Neural cell (in vitro differentiated cells): Measurements from ENCODE around the gene CIZ1. TPM values are rescaled to one million over a fixed set of nuclear protein-coding genes. Genes with fewer than 3 reads are reported as not detected.

Source experiments
- H2AFZ ChIP-seq: fragments of 200-600, 300-800 bp; sonication (generic), shearing (Covaris generic); 2 replicates; pipeline ENCODE4 v1.6.0; 2014; ENCODE audit warnings: low read depth, mild to moderate bottlenecking, antibody characterized with exemption, low read length, moderate library complexity
- H3F3A ChIP-seq: fragments of 200-600 bp; shearing (Covaris generic); 2 replicates; pipeline ENCODE4 v1.6.1; 2016; ENCODE audit warnings: mild to moderate bottlenecking, moderate library complexity, mixed read lengths, antibody characterized with exemption, low read length; ENCODE audit not compliant: insufficient read depth, poor library complexity, severe bottlenecking
- H3K27ac ChIP-seq: fragments of 200-600, 300-800 bp; sonication (generic), shearing (Covaris generic); 2 replicates; pipeline ENCODE4 v1.5.1; 2014; ENCODE audit warnings: mild to moderate bottlenecking, low read length, moderate library complexity
- H3K27me3 ChIP-seq: fragments of 300-800, 200-600 bp; sonication (generic), shearing (Covaris generic); 2 replicates; pipeline ENCODE4 v1.6.0; 2014; ENCODE audit warnings: mild to moderate bottlenecking, low read depth, low read length, moderate library complexity; ENCODE audit not compliant: insufficient read depth
- H3K36me3 ChIP-seq: fragments of 300-800, 200-600 bp; sonication (generic), shearing (Covaris generic); 2 replicates; pipeline ENCODE4 v1.5.1; 2014; ENCODE audit warnings: mild to moderate bottlenecking, antibody characterized with exemption, low read length, moderate library complexity; ENCODE audit not compliant: insufficient read depth
- H3K4me2 ChIP-seq: fragments of 300-800, 200-600 bp; sonication (generic), shearing (Covaris generic); 2 replicates; pipeline ENCODE4 v1.6.0; 2014; ENCODE audit warnings: mild to moderate bottlenecking, low read length
- H3K4me3 ChIP-seq: fragments of 300-800, 200-600 bp; sonication (generic), shearing (Covaris generic); 2 replicates; pipeline ENCODE4 v1.5.1; 2014; ENCODE audit warnings: mild to moderate bottlenecking, low read length, moderate library complexity
- H3K79me2 ChIP-seq: fragments of 200-600 bp; shearing (Covaris generic); replicated peaks from 2 replicates; pipeline ENCODE4 v1.6.0; 2014; ENCODE audit warnings: mild to moderate bottlenecking, low read length, moderate library complexity; ENCODE audit not compliant: insufficient read depth
- H3K9ac ChIP-seq: fragments of 300-800, 200-600 bp; sonication (generic), shearing (Covaris generic); 2 replicates; pipeline ENCODE4 v1.6.1; 2016; ENCODE audit warnings: mild to moderate bottlenecking, low read length, mixed read lengths
- H3K9me2 ChIP-seq: fragments of 200-600 bp; shearing (Covaris generic); 2 replicates; pipeline ENCODE4 v1.6.1; 2016; ENCODE audit warnings: mild to moderate bottlenecking, low read length, mixed read lengths; ENCODE audit not compliant: insufficient read depth
- H3K9me3 ChIP-seq: fragments of 200-600, 300-800 bp; sonication (generic), shearing (Covaris generic); 2 replicates; pipeline ENCODE4 v1.6.1; 2016; ENCODE audit warnings: mild to moderate bottlenecking, mixed run types, low read length, moderate library complexity, mixed read lengths
- H4K20me1 ChIP-seq: fragments of 200-600 bp; shearing (Covaris generic); 2 replicates; pipeline ENCODE4 v1.6.1; 2016; ENCODE audit warnings: mild to moderate bottlenecking, mixed run types; ENCODE audit not compliant: insufficient read depth
- CTCF ChIP-seq: fragments of 450-650 bp; IDR thresholded peaks from 2 replicates; pipeline ENCODE4 v1.5.1; 2014; ENCODE audit warnings: antibody characterized with exemption, mild to moderate bottlenecking, moderate library complexity; ENCODE audit not compliant: poor library complexity, severe bottlenecking
- EP300 ChIP-seq: fragments of 450-650 bp; conservative IDR thresholded peaks from 2 replicates; pipeline ENCODE4 v1.6.1; 2014; ENCODE audit warnings: antibody characterized with exemption, mild to moderate bottlenecking, moderate library complexity; ENCODE audit not compliant: poor library complexity, severe bottlenecking
- EZH2 ChIP-seq: fragments of 200-600, 300-800 bp; shearing (Covaris generic), sonication (generic); IDR thresholded peaks from 2 replicates; pipeline ENCODE4 v1.6.1; 2014; ENCODE audit warnings: antibody characterized with exemption, low read length, borderline replicate concordance, mild to moderate bottlenecking; ENCODE audit not compliant: insufficient read depth, poor library complexity, severe bottlenecking
- MXI1 ChIP-seq: fragments of 450-650 bp; conservative IDR thresholded peaks from 2 replicates; pipeline ENCODE4 v1.6.1; 2014; ENCODE audit warnings: antibody characterized with exemption, mild to moderate bottlenecking; ENCODE audit not compliant: poor library complexity, severe bottlenecking
- POLR2AphosphoS5 ChIP-seq: IDR thresholded peaks from 2 replicates; pipeline ENCODE4 v1.6.1; 2012
- RAD21 ChIP-seq: fragments of 450-650 bp; conservative IDR thresholded peaks from 2 replicates; pipeline ENCODE4 v1.6.1; 2014; ENCODE audit warnings: antibody characterized with exemption, mild to moderate bottlenecking, moderate library complexity
- REST ChIP-seq: IDR thresholded peaks from 2 replicates; pipeline ENCODE4 v1.6.1; 2012; ENCODE audit warnings: borderline replicate concordance
- SMC3 ChIP-seq: fragments of 450-650 bp; conservative IDR thresholded peaks from 2 replicates; pipeline ENCODE4 v1.6.1; 2014; ENCODE audit warnings: antibody characterized with exemption, mild to moderate bottlenecking, moderate library complexity; ENCODE audit not compliant: poor library complexity
- TAF1 ChIP-seq: IDR thresholded peaks from 2 replicates; pipeline ENCODE4 v1.6.1; 2012; ENCODE audit warnings: low read depth
- polyA plus RNA-seq: library from polyadenylated mRNA; depleted of rRNA; stranded (reverse); fragments of >200 nt; gene quantifications from 2 replicates; pipeline ENCODE4 v1.2.3, GENCODE V29; 2014

The CIZ1 gene
- polyA plus RNA-seq, 1 donor from 2014 or later, result 25.6 TPM

GRCh38 chr9:128180447-128180846 is 10.9 kb downstream of the CIZ1 start:
- H3K4me2 ChIP-seq, result no peak overlapping the region
- no peak overlapping the region for H3K27ac ChIP-seq
- H3K9me2 ChIP-seq, result no peaks in the 10 kb centered on the region
- no peaks in the 10 kb centered on the region for H4K20me1 ChIP-seq
- H3K9me3 ChIP-seq, result peaks cover 5% of the 10 kb centered on the region
- peaks cover 19% of the 10 kb centered on the region for H3K36me3 ChIP-seq
- no peaks in the 10 kb centered on the region for H3K27me3 ChIP-seq
- H2AFZ ChIP-seq, result no peak overlapping the region
- H3K79me2 ChIP-seq, result no peaks in the 10 kb centered on the region
- no peak overlapping the region for H3K4me3 ChIP-seq
- H3K9ac ChIP-seq, result no peak overlapping the region
- no peaks in the 10 kb centered on the region for H3F3A ChIP-seq
- TF ChIP-seq EZH2 (no peak), CTCF (no peak), SMC3 (no peak), REST (no peak), TAF1 (no peak), RAD21 (no peak), EP300 (no peak), POLR2AphosphoS5 (no peak), MXI1 (no peak)

- Histone ChIP-seq H3K27ac (no peak overlapping the region), H3K9ac (no peak overlapping the region), H4K20me1 (no peaks in the 10 kb centered on the region), H3K9me3 (peaks cover 5% of the 10 kb centered on the region), H3K4me3 (no peak overlapping the region), H3K9me2 (no peaks in the 10 kb centered on the region), H3K27me3 (no peaks in the 10 kb centered on the region), H3K36me3 (peaks cover 19% of the 10 kb centered on the region), H2AFZ (no peak overlapping the region), H3K79me2 (no peaks in the 10 kb centered on the region), H3K4me2 (no peak overlapping the region), H3F3A (no peaks in the 10 kb centered on the region)
- TF ChIP-seq CTCF, result no peak
- no peak for TF ChIP-seq EZH2
- no peak for TF ChIP-seq SMC3
- no peak for TF ChIP-seq RAD21
Measured at GRCh38 chr9:128180001-128180400, 11.4 kb downstream of the CIZ1 start.
